ENCODE results near the gene SPON2.

The SPON2 gene

GRCh38 chr4:1187182-1187581 is 14.8 kb upstream of the SPON2 start:
- peaks cover 7% of the 10 kb centered on the region for H3K27me3 Mint-ChIP-seq (ENCODE audit: low read depth)
- H3K27ac Mint-ChIP-seq = no peak overlapping the region
- peaks cover 9% of the 10 kb centered on the region for H3K9me3 Mint-ChIP-seq
- H3K36me3 Mint-ChIP-seq (ENCODE audit: low read depth) = no peaks in the 10 kb centered on the region
- TF ChIP-seq CTCF (IDR thresholded peaks at IDR 0.05; ENCODE audit: unreplicated experiment in 3 of 3) = no peak
- H3K4me1 Mint-ChIP-seq = peaks cover 17% of the 10 kb centered on the region
- H3K4me3 Mint-ChIP-seq = no peak overlapping the region

- no peak overlapping the region for H3K4me3 Mint-ChIP-seq
- H3K27me3 Mint-ChIP-seq (ENCODE audit: low read depth) = peaks cover 13% of the 10 kb centered on the region
- peaks cover 4% of the 10 kb centered on the region for H3K36me3 Mint-ChIP-seq (ENCODE audit: low read depth)
- H3K27ac Mint-ChIP-seq = no peak overlapping the region
- peaks cover 6% of the 10 kb centered on the region for H3K4me1 Mint-ChIP-seq
- H3K9me3 Mint-ChIP-seq = peaks cover 30% of the 10 kb centered on the region
- TF ChIP-seq CTCF (IDR thresholded peaks at IDR 0.05; ENCODE audit: unreplicated experiment in 3 of 3) = no peak
Measured at GRCh38 chr4:1183985-1184773, 11.8 kb upstream of the SPON2 start.

- no peak for TF ChIP-seq CTCF (IDR thresholded peaks at IDR 0.05; ENCODE audit: unreplicated experiment in 3 of 3)
- Mint-ChIP-seq H3K27ac (no peak overlapping the region), H3K4me1 (peaks cover 5% of the 10 kb centered on the region), H3K9me3 (peaks cover 30% of the 10 kb centered on the region), H3K4me3 (no peak overlapping the region), H3K36me3 (ENCODE audit: low read depth) (peaks cover 4% of the 10 kb centered on the region), H3K27me3 (ENCODE audit: low read depth) (peaks cover 16% of the 10 kb centered on the region)
Measured at GRCh38 chr4:1182313-1182712, 9.9 kb upstream of the SPON2 start.

- peaks cover 12% of the 10 kb centered on the region for H3K4me1 Mint-ChIP-seq
- H3K27ac Mint-ChIP-seq = no peak overlapping the region
- H3K9me3 Mint-ChIP-seq = peaks cover 27% of the 10 kb centered on the region
- peaks cover 25% of the 10 kb centered on the region for H3K27me3 Mint-ChIP-seq (ENCODE audit: low read depth)
- no peak overlapping the region for H3K4me3 Mint-ChIP-seq
- no peak for TF ChIP-seq CTCF (IDR thresholded peaks at IDR 0.05; ENCODE audit: unreplicated experiment in 3 of 3)
- peaks cover 4% of the 10 kb centered on the region for H3K36me3 Mint-ChIP-seq (ENCODE audit: low read depth)
Measured at GRCh38 chr4:1180663-1181062, 8.3 kb upstream of the SPON2 start.

GRCh38 chr4:1179976-1180375 is 7.6 kb upstream of the SPON2 start:
- TF ChIP-seq CTCF (IDR thresholded peaks at IDR 0.05; ENCODE audit: unreplicated experiment in 3 of 3) = no peak
- Mint-ChIP-seq H3K27ac (no peak overlapping the region), H3K4me3 (no peak overlapping the region), H3K9me3 (peaks cover 27% of the 10 kb centered on the region), H3K36me3 (ENCODE audit: low read depth) (peaks cover 4% of the 10 kb centered on the region), H3K27me3 (ENCODE audit: low read depth) (peaks cover 27% of the 10 kb centered on the region), H3K4me1 (peaks cover 12% of the 10 kb centered on the region)

- peaks cover 4% of the 10 kb centered on the region for H3K36me3 Mint-ChIP-seq (ENCODE audit: low read depth)
- no peak overlapping the region for H3K4me3 Mint-ChIP-seq
- H3K9me3 Mint-ChIP-seq = peaks cover 27% of the 10 kb centered on the region
- peak overlapping the region in 1 of 3 experiments; percentile 33 for H3K27ac Mint-ChIP-seq
- peaks cover 22% of the 10 kb centered on the region for H3K27me3 Mint-ChIP-seq (ENCODE audit: low read depth)
- no peak for TF ChIP-seq CTCF (IDR thresholded peaks at IDR 0.05; ENCODE audit: unreplicated experiment in 3 of 3)
- peaks cover 12% of the 10 kb centered on the region for H3K4me1 Mint-ChIP-seq
Measured at GRCh38 chr4:1179089-1179441, 6.7 kb upstream of the SPON2 start.

All from nephron (organoid).